Psoas muscle (tissue), 7 donors: ENCODE measurements around the gene CCR5AS.
A peak's percentile ranks its signal among the peaks of the same experiment; 100 is the strongest.

Source experiments
- ATAC-seq, 4 donors: fragments of 200-7000 bp; cut with Tn5 transposase; one replicate each; pipeline ENCODE4 v1.9.1; 2020; ENCODE audit warnings: moderate library complexity in 3 of 4, mild to moderate bottlenecking in 2 of 4
- DNase-seq, 2 donors: peaks; one replicate each; pipeline ENCODE4 v3.0.0-alpha.2; 2020
- H3K27ac ChIP-seq: fragments of 200-600 bp; one replicate; pipeline ENCODE4 v1.8.0; 2022
- H3K27me3 ChIP-seq, 3 donors: fragments of 200-600 bp in 1 of 3; one replicate each; pipeline versions ENCODE4 v1.6.1 to v1.8.0; 2013 to 2022; ENCODE audit warnings: low read length in 2 of 3, mild to moderate bottlenecking in 2 of 3, moderate library complexity in 1 of 3; ENCODE audit not compliant: insufficient read depth in 3 of 3
- H3K36me3 ChIP-seq, 2 donors: fragments of 200-600 bp in 1 of 2; one replicate each; pipeline versions ENCODE4 v1.6.1 to v1.8.0; 2013 to 2022; ENCODE audit warnings: low read depth in 1 of 2, mild to moderate bottlenecking in 1 of 2, moderate library complexity in 1 of 2; ENCODE audit not compliant: insufficient read depth in 1 of 2
- H3K4me1 ChIP-seq: fragments of 200-600 bp; one replicate; pipeline ENCODE4 v1.8.0; 2022
- H3K4me3 ChIP-seq: fragments of 200-600 bp; one replicate; pipeline ENCODE4 v1.8.0; 2022; ENCODE audit warnings: mild to moderate bottlenecking
- H3K9me3 ChIP-seq: fragments of 200-600 bp; one replicate; pipeline ENCODE4 v1.8.0; 2022
- CTCF ChIP-seq: fragments of 200-600 bp; IDR thresholded peaks from one replicate; pipeline ENCODE4 v1.8.0; 2022; ENCODE audit warnings: antibody characterized with exemption
- WGBS, 3 donors: extraction: QIAGEN DNeasy Blood & Tissue Kit; methylation state at CpG; one replicate each; pipeline versions ENCODE4 v1.1.6 to v1.1.7; 2013; 5-methylcytosine and 5-hydroxymethylcytosine counted together
- intact Hi-C, 2 donors: fragments of 100-400 bp; cut with DNase I; formaldehyde crosslinking; loops; one replicate each; pipeline versions ENCODE4 v1.11.0 to v1.14.2; 2022
- donor health status: healthy with polysubstance abuse.
- donor health status: DM: no; HTN: no; CAD: no; lungs with moderate emphysema.
- donor health status: Bipolar disorder and iron deficiency.
- donor health status: healthy.
- donor health status: DM: yes; HTN: yes; CAD: no.
- donor health status: DM: no; HTN: no; CAD: no.
- donor health status: DM: yes; HTN: yes; CAD: no.

CCR5AS gene

GRCh38 chr3:46365737-46366524 lies 40.9 kb downstream of the CCR5AS start:
- no peaks in the 10 kb centered on the region for H3K36me3 ChIP-seq
- DNase-seq (no peak), ATAC-seq (no peak)
- no peaks in the 10 kb centered on the region for H3K9me3 ChIP-seq
- H3K4me3 ChIP-seq = no peak overlapping the region
- no peak overlapping the region for H3K27ac ChIP-seq
- peaks cover 0 to 4% (median 2%) of the 10 kb centered on the region in 3 donors for H3K27me3 ChIP-seq
- 94 to 95% (median 95%) methylated on average over 5 of the region's 5 CpGs for WGBS, 3 donors
- TF ChIP-seq CTCF = no peak
- intact Hi-C loops = loop anchor here in 1 of 2 donors (10.0 kb wide), 1 partner anchor 251 kb away; no protein-coding TSS in a partner anchor
- H3K4me1 ChIP-seq = no peaks in the 10 kb centered on the region

DNA sequence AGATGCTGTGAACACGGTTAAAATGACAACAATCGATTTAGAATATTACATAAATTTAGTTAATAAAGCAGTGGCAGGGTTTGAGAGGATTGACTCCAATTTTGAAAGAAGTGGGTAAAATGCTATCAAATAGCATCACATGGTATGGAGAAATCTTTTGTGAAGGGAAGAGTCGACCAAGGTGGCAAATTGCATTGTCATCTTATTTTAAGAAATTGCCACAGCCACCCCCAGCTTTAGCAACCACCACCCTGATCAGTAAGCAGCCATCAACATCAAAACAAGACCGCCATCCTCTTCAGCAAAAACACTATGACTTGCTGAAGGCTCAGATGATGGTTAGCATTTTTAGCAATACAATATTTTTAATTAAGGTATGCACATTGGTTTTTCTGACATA lies 41.8 kb downstream of the CCR5AS start:
- intact Hi-C loops = loop anchor here in 1 of 2 donors (10.0 kb wide), 1 partner anchor 250 kb away; no protein-coding TSS in a partner anchor
- 86 to 89% (median 88%) methylated on average over 4 of the region's 4 CpGs for WGBS, 3 donors
- no peak for TF ChIP-seq CTCF
- ATAC-seq (no peak), DNase-seq (no peak)
- Histone ChIP-seq H3K36me3 (no peaks in the 10 kb centered on the region), H3K9me3 (no peaks in the 10 kb centered on the region), H3K4me3 (no peak overlapping the region), H3K27me3 (peaks cover 0 to 4% (median 2%) of the 10 kb centered on the region in 3 donors), H3K27ac (no peak overlapping the region), H3K4me1 (peaks cover 3% of the 10 kb centered on the region)

- no peak overlapping the region for H3K4me3 ChIP-seq
- peaks cover 10% of the 10 kb centered on the region for H3K4me1 ChIP-seq
- ATAC-seq = peak; percentile 87 to 94 (median 88)
Measured at GRCh38 chr3:46361408-46362283, 45.2 kb downstream of the CCR5AS start.

GRCh38 chr3:46360907-46361306 lies 46.0 kb downstream of the CCR5AS start:
- WGBS, 3 donors = 57 to 65% (median 65%) methylated on average over 6 of the region's 6 CpGs
- H3K4me1 ChIP-seq = peaks cover 10% of the 10 kb centered on the region
- ATAC-seq (peak in 2 of 4 donors; percentile 21 to 31), DNase-seq (peak in 1 of 2 donors; percentile 22)
- no peaks in the 10 kb centered on the region for H3K9me3 ChIP-seq
- no peak overlapping the region for H3K4me3 ChIP-seq
- no peak for TF ChIP-seq CTCF
- no peaks in the 10 kb centered on the region for H3K27me3 ChIP-seq
- H3K27ac ChIP-seq = no peak overlapping the region
- intact Hi-C loops = loop anchor here in 1 of 2 donors (10.0 kb wide), 1 partner anchor 246 kb away; no protein-coding TSS in a partner anchor
- H3K36me3 ChIP-seq = no peaks in the 10 kb centered on the region

More at GRCh38 chr3:46361408-46362283, 45.2 kb downstream of the CCR5AS start:
- DNase-seq = peak in 1 of 2 donors; percentile 36
- Histone ChIP-seq H3K36me3 (no peaks in the 10 kb centered on the region), H3K27ac (no peak overlapping the region), H3K27me3 (no peaks in the 10 kb centered on the region), H3K9me3 (no peaks in the 10 kb centered on the region)
- 36 to 50% (median 37%) methylated on average over 8 of the region's 8 CpGs for WGBS, 3 donors
- no peak for TF ChIP-seq CTCF
- intact Hi-C loops = loop anchor here in 1 of 2 donors (10.0 kb wide), 1 partner anchor 247 kb away; no protein-coding TSS in a partner anchor
